Omental fat pad (tissue), 4 donors: ENCODE measurements around the gene SLC5A11. TPM values are rescaled to one million over a fixed set of nuclear protein-coding genes. Genes with fewer than 3 reads are reported as not detected.
A peak's percentile ranks its signal among the peaks of the same experiment; 100 is the strongest.
"Not testable (repeated sequence)": the region's sequence is repeated elsewhere in the genome, so short reads cannot be mapped to it uniquely, and the experiment has no call there.

Source experiments
- ATAC-seq: fragments of 150-250 bp; one replicate; pipeline ENCODE4 v1.9.1; 2016; ENCODE audit warnings: mild to moderate bottlenecking, moderate library complexity; ENCODE audit not compliant: low FRiP score
- DNase-seq: peaks from one replicate; pipeline ENCODE4 v3.0.0-alpha.2; 2019; ENCODE audit warnings: low spot score
- total RNA-seq, 4 donors: library from RNA; depleted of rRNA; stranded (reverse); fragments of >200 nt; gene quantifications; one replicate each; pipeline ENCODE4 v1.1.0, GENCODE V29; 2016
- TF ChIP-seq, protein P1 (sequence below), 3 donors: fragments of 450-650 bp; IDR thresholded peaks; one replicate each; pipeline ENCODE4 v1.5.1; 2016 to 2017; ENCODE audit warnings: antibody characterized with exemption in 3 of 3, mild to moderate bottlenecking in 3 of 3, moderate library complexity in 2 of 3

SLC5A11 gene
- total RNA-seq, 4 donors from 2014 or later = 0.12 to 0.32 (median 0.28) TPM; not detected in 1

DNA sequence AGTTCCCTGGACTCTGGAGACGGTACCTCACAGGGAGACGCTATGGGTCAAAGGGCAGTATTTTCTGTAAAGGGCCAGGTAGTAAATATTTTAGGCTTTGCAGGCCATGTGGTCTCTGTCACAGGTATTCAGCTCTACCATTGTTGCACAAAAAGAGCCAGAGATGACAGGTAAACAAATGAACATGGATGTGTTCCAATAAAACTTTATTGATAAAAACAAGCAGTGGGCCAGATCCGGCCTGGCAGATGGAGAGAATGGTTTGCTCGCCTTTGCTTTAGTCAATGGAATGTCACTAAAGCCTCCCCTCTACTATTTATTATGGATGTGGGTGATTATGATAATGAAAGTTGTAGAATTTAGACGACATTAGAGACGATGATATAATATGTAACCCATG is 8.9 kb upstream of the SLC5A11 start:
- TF ChIP-seq, protein P1, sequence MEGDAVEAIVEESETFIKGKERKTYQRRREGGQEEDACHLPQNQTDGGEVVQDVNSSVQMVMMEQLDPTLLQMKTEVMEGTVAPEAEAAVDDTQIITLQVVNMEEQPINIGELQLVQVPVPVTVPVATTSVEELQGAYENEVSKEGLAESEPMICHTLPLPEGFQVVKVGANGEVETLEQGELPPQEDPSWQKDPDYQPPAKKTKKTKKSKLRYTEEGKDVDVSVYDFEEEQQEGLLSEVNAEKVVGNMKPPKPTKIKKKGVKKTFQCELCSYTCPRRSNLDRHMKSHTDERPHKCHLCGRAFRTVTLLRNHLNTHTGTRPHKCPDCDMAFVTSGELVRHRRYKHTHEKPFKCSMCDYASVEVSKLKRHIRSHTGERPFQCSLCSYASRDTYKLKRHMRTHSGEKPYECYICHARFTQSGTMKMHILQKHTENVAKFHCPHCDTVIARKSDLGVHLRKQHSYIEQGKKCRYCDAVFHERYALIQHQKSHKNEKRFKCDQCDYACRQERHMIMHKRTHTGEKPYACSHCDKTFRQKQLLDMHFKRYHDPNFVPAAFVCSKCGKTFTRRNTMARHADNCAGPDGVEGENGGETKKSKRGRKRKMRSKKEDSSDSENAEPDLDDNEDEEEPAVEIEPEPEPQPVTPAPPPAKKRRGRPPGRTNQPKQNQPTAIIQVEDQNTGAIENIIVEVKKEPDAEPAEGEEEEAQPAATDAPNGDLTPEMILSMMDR (IDR thresholded peaks at IDR 0.05) = no peak
- ATAC-seq = no peak
- no peak for DNase-seq

- TF ChIP-seq, protein P1 (IDR thresholded peaks at IDR 0.05) = no peak
- DNase-seq (no peak), ATAC-seq (no peak)
Observed at GRCh38 chr16:24837969-24838368, 7.8 kb upstream of the SLC5A11 start.

- ATAC-seq = peak; percentile 79
- TF ChIP-seq, protein P1 (IDR thresholded peaks at IDR 0.05) = no peak
- DNase-seq = no peak
Observed at GRCh38 chr16:24838554-24839266, 7.1 kb upstream of the SLC5A11 start.

- DNase-seq = no peak
- TF ChIP-seq, protein P1 (IDR thresholded peaks at IDR 0.05) = no peak
- ATAC-seq = no peak
Observed at GRCh38 chr16:24839347-24839972, 6.3 kb upstream of the SLC5A11 start.

- no peak for ATAC-seq
- DNase-seq = no peak
- TF ChIP-seq, protein P1 (IDR thresholded peaks at IDR 0.05) = no peak
Observed at GRCh38 chr16:24841291-24841690, 4.5 kb upstream of the SLC5A11 start.

- TF ChIP-seq, protein P1 (IDR thresholded peaks at IDR 0.05) = no peak
- no peak for DNase-seq
- no peak for ATAC-seq
Observed at GRCh38 chr16:24844101-24845030, 1.4 kb upstream of the SLC5A11 start.

- not testable (repeated sequence) for DNase-seq, ATAC-seq
Observed at GRCh38 chr16:24845031-24845365, 765 bp upstream of the SLC5A11 start.
